Liver (tissue), 9 donors: Measurements from ENCODE around the gene LRIG1. TPM values are rescaled to one million over a fixed set of nuclear protein-coding genes. Genes with fewer than 3 reads are reported as not detected.

Experiments used
- DNase-seq: peaks from one replicate; pipeline ENCODE4 v3.0.0-alpha.2; 2017; ENCODE audit warnings: low spot score
- H3K27ac ChIP-seq, 2 donors: one replicate each; pipeline ENCODE4 v1.7.0; 2013; ENCODE audit warnings: inconsistent platforms in 2 of 2, low read length in 2 of 2, control low read depth in 1 of 2, low read depth in 1 of 2, mild to moderate bottlenecking in 1 of 2
- H3K27me3 ChIP-seq, 4 donors: one replicate each; pipeline versions ENCODE4 v1.6.1 to v1.7.0; 2013; ENCODE audit warnings: low read length in 3 of 4, inconsistent platforms in 1 of 4, mild to moderate bottlenecking in 1 of 4, moderate library complexity in 1 of 4; ENCODE audit not compliant: control insufficient read depth in 4 of 4, insufficient read depth in 4 of 4
- H3K36me3 ChIP-seq, 4 donors: one replicate each; pipeline versions ENCODE4 v1.6.1 to v1.7.0; 2013; ENCODE audit warnings: low read length in 3 of 4, mild to moderate bottlenecking in 3 of 4, low read depth in 1 of 4, moderate library complexity in 1 of 4; ENCODE audit not compliant: control insufficient read depth in 4 of 4, insufficient read depth in 3 of 4
- H3K4me1 ChIP-seq, 4 donors: one replicate each; pipeline versions ENCODE4 v1.6.1 to v1.7.0; 2013; ENCODE audit warnings: low read length in 3 of 4, mild to moderate bottlenecking in 3 of 4, moderate library complexity in 1 of 4; ENCODE audit not compliant: control insufficient read depth in 4 of 4, insufficient read depth in 4 of 4
- H3K4me3 ChIP-seq, 3 donors: one replicate each; pipeline versions ENCODE4 v1.6.1 to v1.7.0; 2013; ENCODE audit warnings: low read length in 3 of 3, control low read depth in 1 of 3, low read depth in 1 of 3, mild to moderate bottlenecking in 1 of 3
- H3K9ac ChIP-seq, 2 donors: one replicate each; pipeline ENCODE4 v1.7.0; 2013; ENCODE audit warnings: low read length in 2 of 2, mild to moderate bottlenecking in 2 of 2, moderate library complexity in 2 of 2, control low read depth in 1 of 2, low read depth in 1 of 2
- H3K9me3 ChIP-seq, 4 donors: one replicate each; pipeline versions ENCODE4 v1.6.1 to v1.7.0; 2013; ENCODE audit warnings: low read length in 3 of 4; ENCODE audit not compliant: control insufficient read depth in 4 of 4
- EGR1 ChIP-seq, 2 donors: IDR thresholded peaks; 2 replicates each; pipeline ENCODE4 v1.6.1; 2016 to 2018; ENCODE audit warnings: antibody characterized with exemption in 2 of 2, low read depth in 2 of 2
- FOXA2 ChIP-seq: IDR thresholded peaks from 2 replicates; pipeline ENCODE4 v1.6.1; 2016; ENCODE audit warnings: antibody characterized with exemption
- HNF4A ChIP-seq, 2 donors: conservative IDR thresholded peaks; 2 replicates each; pipeline ENCODE4 v1.6.1; 2016; ENCODE audit warnings: antibody characterized with exemption in 2 of 2, mild to moderate bottlenecking in 2 of 2
- HNF4G ChIP-seq: IDR thresholded peaks from 2 replicates; pipeline ENCODE4 v1.6.1; 2016; ENCODE audit warnings: antibody characterized with exemption
- JUND ChIP-seq, 2 donors: IDR thresholded peaks; 2 replicates each; pipeline ENCODE4 v1.6.1; 2016; ENCODE audit warnings: antibody characterized with exemption in 2 of 2
- NR2F2 ChIP-seq: IDR thresholded peaks from 2 replicates; pipeline ENCODE4 v1.6.1; 2016; ENCODE audit warnings: antibody characterized with exemption
- RXRA ChIP-seq, 2 donors: IDR thresholded peaks; 2 replicates each; pipeline ENCODE4 v1.6.1; 2017 to 2018; ENCODE audit warnings: antibody characterized with exemption in 2 of 2, mild to moderate bottlenecking in 1 of 2
- SP1 ChIP-seq: IDR thresholded peaks from 2 replicates; pipeline ENCODE4 v1.6.1; 2018; ENCODE audit warnings: antibody characterized with exemption, mild to moderate bottlenecking
- TAF1 ChIP-seq: conservative IDR thresholded peaks from 2 replicates; pipeline ENCODE4 v1.6.1; 2016; ENCODE audit warnings: antibody characterized with exemption, mild to moderate bottlenecking
- YY1 ChIP-seq: IDR thresholded peaks from 2 replicates; pipeline ENCODE4 v1.6.1; 2016; ENCODE audit warnings: antibody characterized with exemption, mild to moderate bottlenecking
- WGBS: extraction: QIAGEN DNeasy Blood & Tissue Kit; methylation state at CpG from one replicate; pipeline ENCODE4 v1.1.7; 2013; 5-methylcytosine and 5-hydroxymethylcytosine counted together
- polyA plus RNA-seq, 2 donors: library from polyadenylated mRNA; stranded (reverse) in 1 of 2; unstranded in 1 of 2; fragments of 200-250 nt in 1 of 2; fragments of >200 nt in 1 of 2; fragmentation: Nextera tagmentation in 1 of 2; extraction: Ambion mirVana in 1 of 2; gene quantifications; one replicate each; pipeline versions ENCODE4 v1.2.1 to v1.2.3, GENCODE V29; 2013 to 2015
- total RNA-seq, 2 donors: library from RNA; depleted of rRNA; stranded (reverse); fragments of >200 nt; gene quantifications; one replicate each; pipeline ENCODE4 v1.2.3, GENCODE V29; 2014
- TF ChIP-seq, protein P1 (sequence below): IDR thresholded peaks from 2 replicates; pipeline ENCODE4 v1.6.1; 2016; ENCODE audit warnings: antibody characterized with exemption
- TF ChIP-seq, protein P2 (sequence below): IDR thresholded peaks from 2 replicates; pipeline ENCODE4 v1.6.1; 2016; ENCODE audit warnings: antibody characterized with exemption, mild to moderate bottlenecking
- TF ChIP-seq, protein P3 (sequence below): fragments of 150-350 bp; IDR thresholded peaks from 2 replicates; pipeline ENCODE4 v1.5.1; 2017; ENCODE audit warnings: improper control_type of control experiment, low read depth, low read length; ENCODE audit not compliant: missing input control
- TF ChIP-seq, protein P4 (sequence below): IDR thresholded peaks from 2 replicates; pipeline ENCODE4 v1.6.1; 2016; ENCODE audit warnings: antibody characterized with exemption
- donor health status: healthy.
- donor health status: healthy.
- donor health status: healthy.
- donor health status: healthy.
- donor health status: healthy.

Gene LRIG1
- total and polyA plus RNA-seq, 4 donors: 9.4 to 48.9 (median 12.9) TPM

DNA sequence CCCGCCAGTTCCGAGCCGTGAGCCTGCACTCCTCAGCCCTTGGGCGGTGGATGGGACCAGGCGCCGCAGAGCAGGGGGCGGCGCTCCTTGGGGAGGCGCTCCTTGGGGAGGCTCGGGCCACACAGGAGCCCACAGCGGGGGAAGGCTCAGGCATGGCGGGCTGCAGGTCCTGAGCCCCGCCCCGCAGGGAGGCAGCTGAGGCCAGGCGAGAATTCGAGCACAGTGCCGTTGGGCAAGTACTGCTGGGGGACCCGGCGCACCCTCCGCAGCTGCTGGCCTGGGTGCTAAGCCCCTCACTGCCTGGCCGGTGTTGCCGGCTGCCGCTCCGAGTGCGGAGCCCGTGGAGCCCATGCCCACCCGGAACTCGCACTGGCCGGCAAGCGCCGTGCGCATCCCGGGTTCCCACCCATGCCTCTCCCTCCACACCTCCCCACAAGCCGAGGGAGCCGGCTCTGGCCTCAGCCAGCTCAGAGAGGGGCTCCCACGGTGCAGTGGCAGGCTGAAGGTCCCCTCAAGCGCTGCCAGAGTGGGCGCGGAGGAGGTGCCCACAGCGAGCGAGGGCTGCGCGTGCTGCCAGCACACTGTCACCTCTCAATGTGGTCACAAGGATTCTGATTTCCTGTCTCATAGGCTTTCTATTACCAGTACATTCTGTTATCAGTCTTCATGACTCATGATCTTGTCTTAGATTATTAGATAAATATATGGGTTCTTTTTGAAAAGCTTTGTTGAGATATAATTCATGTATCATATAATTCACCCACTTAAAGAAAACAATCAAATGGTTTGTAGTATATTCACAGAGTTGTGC is 44.0 kb upstream of the LRIG1 start:
- 99% methylated on average over 43 of the region's 43 CpGs for WGBS
- H3K27me3 ChIP-seq: no peaks in the 10 kb centered on the region
- H3K9ac ChIP-seq: no peak overlapping the region
- H3K4me1 ChIP-seq: no peaks in the 10 kb centered on the region
- H3K36me3 ChIP-seq: no peaks in the 10 kb centered on the region
- H3K27ac ChIP-seq: no peak overlapping the region
- H3K4me3 ChIP-seq: no peak overlapping the region
- no peak for DNase-seq
- no peak for TF ChIP-seq JUND (IDR thresholded peaks at IDR 0.05)
- no peak for TF ChIP-seq HNF4A (conservative IDR thresholded peaks at IDR 0.05)
- TF ChIP-seq RXRA (IDR thresholded peaks at IDR 0.05): no peak
- TF ChIP-seq SP1: no peak
- TF ChIP-seq NR2F2: no peak
- TF ChIP-seq, protein P1, sequence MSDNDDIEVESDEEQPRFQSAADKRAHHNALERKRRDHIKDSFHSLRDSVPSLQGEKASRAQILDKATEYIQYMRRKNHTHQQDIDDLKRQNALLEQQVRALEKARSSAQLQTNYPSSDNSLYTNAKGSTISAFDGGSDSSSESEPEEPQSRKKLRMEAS: no peak
- H3K9me3 ChIP-seq: no peaks in the 10 kb centered on the region

DNA sequence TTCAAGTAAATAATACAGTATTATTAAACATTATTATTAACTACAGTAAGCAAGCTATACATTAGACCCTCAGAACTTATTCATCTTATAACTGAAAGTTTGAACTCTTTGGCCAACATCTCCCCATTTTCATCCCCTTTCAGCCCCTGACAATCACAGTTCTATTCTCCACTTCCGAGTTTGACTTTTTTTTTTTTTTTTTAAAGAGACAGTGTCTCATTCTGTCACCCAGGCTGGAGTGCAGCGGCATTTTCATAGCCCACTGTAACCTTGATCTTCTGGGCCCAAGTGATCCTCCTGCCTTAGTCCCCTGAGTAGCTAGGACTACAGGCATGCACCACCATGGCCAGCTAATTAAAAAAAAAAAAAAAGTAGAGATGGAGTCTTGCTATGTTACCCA is 41.3 kb upstream of the LRIG1 start:
- 56% methylated on average over 2 of the region's 2 CpGs for WGBS

DNA sequence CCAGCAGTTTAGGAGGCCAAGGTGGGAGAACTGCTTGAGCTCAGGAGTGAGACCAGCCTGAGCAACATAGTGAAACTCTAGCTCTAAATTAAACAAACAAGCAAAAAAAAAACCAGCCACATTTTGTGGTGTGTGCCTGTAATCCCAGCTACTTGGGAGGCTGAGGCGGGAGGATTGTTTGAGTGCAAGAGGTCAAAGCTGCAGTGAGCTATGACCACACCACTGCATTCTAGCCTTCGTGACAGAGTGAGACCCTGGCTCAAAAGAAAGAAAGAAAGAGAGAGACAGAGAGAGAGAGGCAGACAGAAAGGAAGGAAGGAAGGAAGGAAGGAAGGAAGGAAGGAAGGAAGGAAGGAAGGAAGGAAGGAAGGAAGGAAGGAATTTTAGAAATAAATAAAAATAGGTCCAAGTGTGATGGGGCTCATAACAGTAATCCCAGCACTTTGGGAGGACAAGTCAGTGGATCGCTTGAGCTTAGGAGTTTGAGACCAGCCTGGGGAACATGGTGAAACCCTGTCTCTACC is 38.7 kb upstream of the LRIG1 start:
- Histone ChIP-seq H3K36me3 (no peaks in the 10 kb centered on the region), H3K4me1 (no peaks in the 10 kb centered on the region), H3K9me3 (no peaks in the 10 kb centered on the region), H3K27ac (no peak overlapping the region), H3K4me3 (no peak overlapping the region), H3K9ac (no peak overlapping the region), H3K27me3 (no peaks in the 10 kb centered on the region)
- WGBS: 93% methylated on average over 3 of the region's 3 CpGs
- DNase-seq: no peak
- TF ChIP-seq, protein P2, sequence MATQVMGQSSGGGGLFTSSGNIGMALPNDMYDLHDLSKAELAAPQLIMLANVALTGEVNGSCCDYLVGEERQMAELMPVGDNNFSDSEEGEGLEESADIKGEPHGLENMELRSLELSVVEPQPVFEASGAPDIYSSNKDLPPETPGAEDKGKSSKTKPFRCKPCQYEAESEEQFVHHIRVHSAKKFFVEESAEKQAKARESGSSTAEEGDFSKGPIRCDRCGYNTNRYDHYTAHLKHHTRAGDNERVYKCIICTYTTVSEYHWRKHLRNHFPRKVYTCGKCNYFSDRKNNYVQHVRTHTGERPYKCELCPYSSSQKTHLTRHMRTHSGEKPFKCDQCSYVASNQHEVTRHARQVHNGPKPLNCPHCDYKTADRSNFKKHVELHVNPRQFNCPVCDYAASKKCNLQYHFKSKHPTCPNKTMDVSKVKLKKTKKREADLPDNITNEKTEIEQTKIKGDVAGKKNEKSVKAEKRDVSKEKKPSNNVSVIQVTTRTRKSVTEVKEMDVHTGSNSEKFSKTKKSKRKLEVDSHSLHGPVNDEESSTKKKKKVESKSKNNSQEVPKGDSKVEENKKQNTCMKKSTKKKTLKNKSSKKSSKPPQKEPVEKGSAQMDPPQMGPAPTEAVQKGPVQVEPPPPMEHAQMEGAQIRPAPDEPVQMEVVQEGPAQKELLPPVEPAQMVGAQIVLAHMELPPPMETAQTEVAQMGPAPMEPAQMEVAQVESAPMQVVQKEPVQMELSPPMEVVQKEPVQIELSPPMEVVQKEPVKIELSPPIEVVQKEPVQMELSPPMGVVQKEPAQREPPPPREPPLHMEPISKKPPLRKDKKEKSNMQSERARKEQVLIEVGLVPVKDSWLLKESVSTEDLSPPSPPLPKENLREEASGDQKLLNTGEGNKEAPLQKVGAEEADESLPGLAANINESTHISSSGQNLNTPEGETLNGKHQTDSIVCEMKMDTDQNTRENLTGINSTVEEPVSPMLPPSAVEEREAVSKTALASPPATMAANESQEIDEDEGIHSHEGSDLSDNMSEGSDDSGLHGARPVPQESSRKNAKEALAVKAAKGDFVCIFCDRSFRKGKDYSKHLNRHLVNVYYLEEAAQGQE: no peak
- TF ChIP-seq HNF4G (no peak), RXRA (IDR thresholded peaks at IDR 0.05) (no peak), HNF4A (conservative IDR thresholded peaks at IDR 0.05) (no peak), NR2F2 (no peak)
- TF ChIP-seq, protein P3, sequence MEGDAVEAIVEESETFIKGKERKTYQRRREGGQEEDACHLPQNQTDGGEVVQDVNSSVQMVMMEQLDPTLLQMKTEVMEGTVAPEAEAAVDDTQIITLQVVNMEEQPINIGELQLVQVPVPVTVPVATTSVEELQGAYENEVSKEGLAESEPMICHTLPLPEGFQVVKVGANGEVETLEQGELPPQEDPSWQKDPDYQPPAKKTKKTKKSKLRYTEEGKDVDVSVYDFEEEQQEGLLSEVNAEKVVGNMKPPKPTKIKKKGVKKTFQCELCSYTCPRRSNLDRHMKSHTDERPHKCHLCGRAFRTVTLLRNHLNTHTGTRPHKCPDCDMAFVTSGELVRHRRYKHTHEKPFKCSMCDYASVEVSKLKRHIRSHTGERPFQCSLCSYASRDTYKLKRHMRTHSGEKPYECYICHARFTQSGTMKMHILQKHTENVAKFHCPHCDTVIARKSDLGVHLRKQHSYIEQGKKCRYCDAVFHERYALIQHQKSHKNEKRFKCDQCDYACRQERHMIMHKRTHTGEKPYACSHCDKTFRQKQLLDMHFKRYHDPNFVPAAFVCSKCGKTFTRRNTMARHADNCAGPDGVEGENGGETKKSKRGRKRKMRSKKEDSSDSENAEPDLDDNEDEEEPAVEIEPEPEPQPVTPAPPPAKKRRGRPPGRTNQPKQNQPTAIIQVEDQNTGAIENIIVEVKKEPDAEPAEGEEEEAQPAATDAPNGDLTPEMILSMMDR: no peak
- TF ChIP-seq, protein P4, sequence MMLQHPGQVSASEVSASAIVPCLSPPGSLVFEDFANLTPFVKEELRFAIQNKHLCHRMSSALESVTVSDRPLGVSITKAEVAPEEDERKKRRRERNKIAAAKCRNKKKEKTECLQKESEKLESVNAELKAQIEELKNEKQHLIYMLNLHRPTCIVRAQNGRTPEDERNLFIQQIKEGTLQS: no peak

More for the DNA sequence above, 41.3 kb upstream of the LRIG1 start:
- DNase-seq: no peak
- Histone ChIP-seq H3K36me3 (no peaks in the 10 kb centered on the region), H3K4me3 (no peak overlapping the region), H3K27ac (no peak overlapping the region), H3K9ac (no peak overlapping the region), H3K27me3 (no peaks in the 10 kb centered on the region), H3K9me3 (no peaks in the 10 kb centered on the region), H3K4me1 (no peaks in the 10 kb centered on the region)
- no peak for TF ChIP-seq NR2F2
- no peak for TF ChIP-seq TAF1
- no peak for TF ChIP-seq YY1
- TF ChIP-seq HNF4G: no peak
- no peak for TF ChIP-seq EGR1 (IDR thresholded peaks at IDR 0.05; ENCODE audit: low read depth in 2 of 2)
- TF ChIP-seq, protein P1: no peak
- TF ChIP-seq SP1: no peak
- TF ChIP-seq, protein P3: no peak
- TF ChIP-seq, protein P4: no peak
- no peak for TF ChIP-seq FOXA2
